HG03565 (cell line): ENCODE results near the gene LHFPL2.

Source experiments
- ATAC-seq: cut with Tn5 transposase; IDR thresholded peaks from one replicate; pipeline ENCODE4 v1.9.1; 2021; ENCODE audit warnings: mild to moderate bottlenecking, moderate library complexity; ENCODE audit not compliant: unreplicated experiment

The LHFPL2 gene

GRCh38 chr5:78505860-78506259, 142.7 kb downstream of the LHFPL2 start:
- ATAC-seq, result no peak

GRCh38 chr5:78504704-78505677, 143.6 kb downstream of the LHFPL2 start:
- no peak for ATAC-seq

- ATAC-seq, result no peak
Observed at GRCh38 chr5:78503958-78504653, 144.5 kb downstream of the LHFPL2 start.

- no peak for ATAC-seq
Observed at GRCh38 chr5:78501411-78502352, 146.9 kb downstream of the LHFPL2 start.

GRCh38 chr5:78500871-78501270, 147.7 kb downstream of the LHFPL2 start:
- ATAC-seq, result no peak

- no peak for ATAC-seq
Observed at GRCh38 chr5:78500028-78500427, 148.5 kb downstream of the LHFPL2 start.

- no peak for ATAC-seq
Observed at GRCh38 chr5:78499485-78499884, 149.1 kb downstream of the LHFPL2 start.

GRCh38 chr5:78497573-78498533, 150.7 kb downstream of the LHFPL2 start:
- ATAC-seq, result no peak

DNA sequence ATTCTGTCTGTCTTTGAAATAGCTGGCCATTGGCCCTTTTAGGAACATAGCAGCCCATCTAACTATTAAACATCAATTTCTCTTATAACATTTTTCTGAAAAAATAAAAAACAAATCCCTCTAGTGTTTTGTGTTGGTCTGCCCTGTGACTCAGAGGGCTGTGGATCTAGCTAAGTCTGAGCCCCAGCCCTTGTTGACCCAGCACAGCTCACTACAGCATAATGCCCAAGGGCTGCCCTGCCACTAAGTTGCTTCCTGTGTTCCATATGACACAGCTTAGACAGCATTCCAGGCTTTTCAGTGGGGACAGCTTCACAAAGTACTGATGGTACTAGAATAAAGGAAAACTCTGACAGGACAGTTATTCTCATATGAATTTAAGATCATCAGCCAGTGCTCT, 152.2 kb downstream of the LHFPL2 start:
- ATAC-seq, result no peak

- ATAC-seq, result no peak
Observed at GRCh38 chr5:78495800-78496199, 152.8 kb downstream of the LHFPL2 start.

- ATAC-seq, result no peak
Observed at GRCh38 chr5:78492650-78493049, 155.9 kb downstream of the LHFPL2 start.

- no peak for ATAC-seq
Observed at GRCh38 chr5:78492224-78492623, 156.3 kb downstream of the LHFPL2 start.

DNA sequence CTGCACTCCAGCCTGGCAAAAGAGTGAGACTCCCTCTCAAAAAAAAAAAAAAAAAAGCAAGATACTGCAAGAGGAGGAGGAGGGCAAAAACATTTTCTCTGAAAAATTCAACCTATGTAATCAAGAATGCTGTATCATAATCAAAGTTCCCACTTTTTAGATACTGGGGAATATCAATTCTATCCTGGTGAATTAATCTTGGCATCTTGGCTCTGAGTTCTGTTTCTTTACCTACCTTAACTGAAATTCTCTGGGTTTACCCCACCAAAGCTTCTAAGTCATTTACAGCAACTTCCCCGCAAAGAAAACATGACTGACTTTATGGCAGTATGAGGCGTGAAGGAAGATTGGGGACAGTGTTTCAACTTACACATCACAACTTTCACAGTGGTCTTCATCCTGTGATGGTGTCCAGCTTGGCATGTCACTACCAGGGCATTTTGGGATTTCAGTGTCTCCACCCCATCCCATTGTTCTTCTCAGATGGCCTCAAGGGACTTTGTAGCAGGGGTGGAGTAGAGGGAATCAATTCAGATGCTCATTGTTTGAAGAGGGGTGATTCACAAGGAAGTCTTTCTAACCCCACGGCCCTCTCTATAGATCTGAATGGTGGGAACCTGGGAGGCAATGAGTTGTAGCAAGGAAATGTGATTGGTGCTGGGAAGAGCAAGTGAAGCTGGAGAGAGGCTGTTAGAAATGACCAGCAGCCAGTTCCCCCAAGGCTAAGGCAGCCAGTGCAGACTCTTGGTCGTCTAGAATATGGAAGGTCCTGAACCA, 157.7 kb downstream of the LHFPL2 start:
- ATAC-seq, result no peak

DNA sequence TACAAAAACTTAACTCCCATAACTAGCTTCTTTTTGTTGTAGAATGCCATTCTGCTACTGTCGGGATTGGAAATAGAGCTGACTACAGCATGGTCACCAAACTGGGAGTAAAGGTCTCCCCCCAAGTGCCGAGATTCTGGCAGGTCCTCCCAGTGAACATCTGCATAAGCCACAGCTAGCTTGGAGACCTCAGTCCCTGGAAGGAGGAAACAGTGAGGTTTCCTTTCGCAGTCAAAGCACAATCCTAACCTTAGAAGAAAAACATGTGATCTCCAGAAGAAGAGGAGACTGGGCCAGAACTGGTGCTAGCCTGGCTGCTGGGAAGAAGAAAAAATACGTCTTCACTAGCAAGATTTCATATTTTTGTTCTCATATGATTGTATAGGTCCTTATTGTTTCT, 160.7 kb downstream of the LHFPL2 start:
- ATAC-seq, result no peak

DNA sequence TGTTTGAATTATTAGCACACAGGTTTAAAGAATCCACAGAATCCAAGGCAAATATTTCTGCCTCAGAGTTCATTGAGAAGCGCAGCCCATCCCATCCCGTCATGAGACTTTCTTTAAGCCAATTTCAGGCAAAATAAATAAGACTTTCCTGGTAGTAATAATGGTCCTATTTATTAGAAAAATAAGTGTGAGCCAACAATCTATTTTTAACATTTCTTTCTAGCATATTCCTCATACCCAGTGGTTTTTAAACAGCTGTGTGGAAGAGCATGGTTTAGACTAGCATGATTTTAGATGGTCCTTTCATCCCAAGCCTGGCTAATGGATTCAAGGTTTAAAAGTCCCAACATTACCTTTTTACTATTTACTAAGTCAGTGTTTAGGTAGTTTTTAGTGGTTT, 162.4 kb downstream of the LHFPL2 start:
- no peak for ATAC-seq

- ATAC-seq, result peak; percentile 84
Observed at GRCh38 chr5:78483809-78484521, 164.6 kb downstream of the LHFPL2 start.

DNA sequence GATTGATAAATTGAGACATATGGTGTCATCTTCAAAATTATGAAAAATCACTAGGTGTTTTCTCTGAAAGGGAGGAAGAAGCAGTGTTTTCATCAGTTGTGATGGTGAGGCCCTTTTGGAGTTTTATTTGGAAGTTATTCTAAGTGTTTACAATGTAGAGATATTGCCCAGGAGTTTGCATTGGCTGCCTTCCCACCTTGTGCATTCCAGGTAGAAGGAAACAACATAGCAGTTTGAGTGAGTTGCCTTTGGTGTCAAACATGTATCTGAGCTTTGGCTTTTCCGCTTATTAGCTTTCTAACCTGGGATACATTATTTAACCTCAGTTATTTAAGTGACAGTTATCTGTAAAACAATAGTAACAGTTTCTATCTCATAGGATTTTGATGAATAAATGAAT, 165.6 kb downstream of the LHFPL2 start:
- no peak for ATAC-seq

DNA sequence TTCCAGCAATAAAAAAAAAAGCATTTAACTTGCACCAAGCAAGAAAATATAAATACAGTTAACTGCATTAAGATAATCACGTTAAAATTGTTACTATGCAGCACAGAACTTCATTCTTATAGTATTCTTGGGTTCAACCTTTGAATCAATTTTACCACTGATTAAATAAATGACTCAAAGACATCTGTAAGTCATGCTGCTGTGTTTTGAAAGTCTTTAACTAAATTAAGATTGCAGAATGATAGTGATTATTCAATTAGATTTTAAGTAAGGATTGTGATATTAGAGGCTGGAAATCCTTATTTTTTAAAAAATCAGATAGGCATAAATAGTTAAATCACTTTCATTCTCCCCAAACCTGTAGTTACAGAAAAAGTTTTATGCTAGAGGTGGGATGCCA, 171.8 kb downstream of the LHFPL2 start:
- no peak for ATAC-seq
